OCI-LY7 (cell line): ENCODE measurements around the gene TRIM73. TPM values are rescaled to one million over a fixed set of nuclear protein-coding genes. Genes with fewer than 3 reads are reported as not detected.
"Not testable (repeated sequence)": the region's sequence is repeated elsewhere in the genome, so short reads cannot be mapped to it uniquely, and the experiment has no call there.

ENCODE experiments used
- BruUV-seq: library from RNA; stranded (reverse); fragments of 400-500 nt; replicated peaks from 2 replicates; lab custom pipeline; 2021; lab: Mats Ljungman, UMichigan
- CTCF ChIA-PET: fragments of 300-600 bp; sonication (Branson Sonifier 250); formaldehyde crosslinking; loops from one replicate; lab custom pipeline; 2022; ENCODE audit warnings: antibody characterized with exemption; ENCODE audit not compliant: unreplicated experiment; lab: Charles Lee
- POLR2A ChIA-PET: fragments of 300-600 bp; sonication (Branson Sonifier 250); formaldehyde crosslinking; loops from one replicate; lab custom pipeline; 2022; ENCODE audit warnings: antibody characterized with exemption; lab: Charles Lee
- DNase-seq: peaks from one replicate; pipeline ENCODE4 v3.0.0-alpha.2; 2015; ENCODE audit warnings: low spot score
- H2AFZ ChIP-seq: fragments of 200-600 bp; sonication (generic), shearing (Covaris generic); 2 replicates; pipeline ENCODE4 v1.6.1; 2014; ENCODE audit warnings: mild to moderate bottlenecking, antibody characterized with exemption, low read length, moderate library complexity
- H3K27ac ChIP-seq: fragments of 200-600 bp; sonication (generic); 2 replicates; pipeline ENCODE4 v1.5.1; 2014; ENCODE audit warnings: mixed run types, low read depth, mild to moderate bottlenecking, moderate library complexity, low read length, inconsistent platforms; ENCODE audit not compliant: poor library complexity, severe bottlenecking
- H3K36me3 ChIP-seq: fragments of 200-600 bp; sonication (generic); 2 replicates; pipeline ENCODE4 v1.6.1; 2014; ENCODE audit warnings: mild to moderate bottlenecking, antibody characterized with exemption, low read length, moderate library complexity, mixed read lengths; ENCODE audit not compliant: insufficient read depth
- H3K4me1 ChIP-seq: fragments of 200-600 bp; sonication (generic); 2 replicates; pipeline ENCODE4 v1.5.1; 2014; ENCODE audit warnings: mild to moderate bottlenecking, low read length; ENCODE audit not compliant: insufficient read depth, poor library complexity, severe bottlenecking
- H3K4me2 ChIP-seq: fragments of 200-600 bp; sonication (generic); 2 replicates; pipeline ENCODE4 v1.6.1; 2014; ENCODE audit warnings: mild to moderate bottlenecking, low read length
- H3K4me3 ChIP-seq: fragments of 200-600 bp; sonication (generic); 2 replicates; pipeline ENCODE4 v1.5.1; 2014; ENCODE audit warnings: mild to moderate bottlenecking, low read depth, low read length; ENCODE audit not compliant: poor library complexity, severe bottlenecking
- H3K79me2 ChIP-seq: fragments of 200-600 bp; sonication (generic); 2 replicates; pipeline ENCODE4 v1.6.1; 2016; ENCODE audit warnings: low read depth, mild to moderate bottlenecking, low read length, moderate library complexity, mixed read lengths; ENCODE audit not compliant: insufficient read depth
- H3K9me2 ChIP-seq: fragments of 200-600 bp; sonication (generic); 2 replicates; pipeline ENCODE4 v1.6.1; 2016; ENCODE audit warnings: mild to moderate bottlenecking, low read length, mixed read lengths; ENCODE audit not compliant: insufficient read depth
- H3K9me3 ChIP-seq: fragments of 200-600 bp; sonication (generic); 2 replicates; pipeline ENCODE4 v1.6.1; 2014; ENCODE audit warnings: mild to moderate bottlenecking, mixed run types, low read length, mixed read lengths
- H4K20me1 ChIP-seq: fragments of 200-600 bp; sonication (generic); 2 replicates; pipeline ENCODE4 v1.6.1; 2014; ENCODE audit warnings: mild to moderate bottlenecking, antibody characterized with exemption, low read length, moderate library complexity, mixed read lengths; ENCODE audit not compliant: insufficient read depth
- intact Hi-C: fragments of 100-400 bp; cut with micrococcal nuclease; formaldehyde crosslinking; loops from one replicate; pipeline ENCODE4 v1.10.0; 2022; ENCODE audit not compliant: unreplicated experiment
- total RNA-seq, 2 experiments: library from RNA; depleted of rRNA in 1 of 2; stranded (reverse); fragments of >200 nt in 1 of 2; shearing (Covaris generic) in 1 of 2; gene quantifications; 2 replicates each; pipeline ENCODE4 v1.2.3, GENCODE V29; 2014 to 2022

Gene TRIM73
- total RNA-seq, 2 experiments from 2014 or later: 16.0 to 22.3 TPM

DNA sequence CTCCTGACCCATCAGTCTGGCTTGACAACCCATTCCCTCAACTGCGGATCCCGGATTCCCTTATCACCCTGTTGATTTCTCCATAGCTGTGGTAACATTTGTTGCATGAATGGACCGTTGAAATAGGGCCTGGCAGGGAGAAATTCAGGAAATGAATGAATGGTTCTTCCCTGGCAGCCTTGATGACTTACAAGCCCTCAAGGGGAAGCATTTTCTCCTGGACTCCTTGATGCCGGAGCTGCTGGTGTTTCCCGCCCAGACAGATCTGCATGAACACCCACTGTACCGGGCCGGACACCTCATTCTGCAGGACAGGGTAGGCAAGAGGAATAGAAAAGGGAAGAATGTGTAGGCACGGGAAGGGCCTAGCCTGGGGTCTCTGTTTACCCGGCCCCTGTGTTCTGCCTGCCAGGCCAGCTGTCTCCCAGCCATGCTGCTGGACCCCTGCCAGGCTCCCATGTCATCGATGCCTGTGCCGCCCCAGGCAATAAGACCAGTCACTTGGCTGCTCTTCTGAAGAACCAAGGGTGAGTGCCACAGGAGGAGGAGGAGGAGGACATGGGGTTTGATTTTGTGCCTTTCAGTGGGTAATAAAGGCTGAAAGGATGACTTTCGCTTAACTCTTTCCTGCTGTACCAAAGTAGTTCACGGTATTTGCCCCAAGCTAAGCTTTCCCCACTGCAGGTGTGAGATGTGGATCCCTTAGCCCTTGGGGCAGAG is 19.4 kb downstream of the TRIM73 start:
- H2AFZ ChIP-seq, intact Hi-C loops, H3K79me2 ChIP-seq, DNase-seq, H3K4me2 ChIP-seq, H3K27ac ChIP-seq, H4K20me1 ChIP-seq, H3K9me3 ChIP-seq, H3K36me3 ChIP-seq, H3K4me1 ChIP-seq, CTCF ChIA-PET, H3K9me2 ChIP-seq, BruUV-seq, H3K4me3 ChIP-seq, POLR2A ChIA-PET: not testable (repeated sequence)

DNA sequence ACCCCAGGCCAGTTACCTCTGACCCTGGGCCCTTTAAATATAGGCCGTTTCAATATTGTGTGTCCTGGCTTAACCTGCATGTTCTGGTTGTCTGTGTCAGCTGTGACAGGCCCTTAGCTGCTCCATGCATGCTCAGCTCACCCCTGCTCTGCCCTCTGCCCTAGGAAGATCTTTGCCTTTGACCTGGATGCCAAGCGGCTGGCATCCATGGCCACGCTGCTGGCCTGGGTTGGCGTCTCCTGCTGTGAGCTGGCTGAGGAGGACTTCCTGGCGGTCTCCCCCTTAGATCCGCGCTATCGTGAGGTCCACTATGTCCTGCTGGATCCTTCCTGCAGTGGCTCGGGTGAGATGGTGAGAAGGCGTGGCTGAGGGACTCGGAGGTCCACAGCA is 20.0 kb downstream of the TRIM73 start:
- H3K4me3 ChIP-seq, H3K9me2 ChIP-seq, BruUV-seq, H3K4me2 ChIP-seq, H2AFZ ChIP-seq, H3K27ac ChIP-seq, CTCF ChIA-PET, POLR2A ChIA-PET, intact Hi-C loops, H3K36me3 ChIP-seq, H4K20me1 ChIP-seq, H3K4me1 ChIP-seq, H3K9me3 ChIP-seq, H3K79me2 ChIP-seq, DNase-seq: not testable (repeated sequence)

DNA sequence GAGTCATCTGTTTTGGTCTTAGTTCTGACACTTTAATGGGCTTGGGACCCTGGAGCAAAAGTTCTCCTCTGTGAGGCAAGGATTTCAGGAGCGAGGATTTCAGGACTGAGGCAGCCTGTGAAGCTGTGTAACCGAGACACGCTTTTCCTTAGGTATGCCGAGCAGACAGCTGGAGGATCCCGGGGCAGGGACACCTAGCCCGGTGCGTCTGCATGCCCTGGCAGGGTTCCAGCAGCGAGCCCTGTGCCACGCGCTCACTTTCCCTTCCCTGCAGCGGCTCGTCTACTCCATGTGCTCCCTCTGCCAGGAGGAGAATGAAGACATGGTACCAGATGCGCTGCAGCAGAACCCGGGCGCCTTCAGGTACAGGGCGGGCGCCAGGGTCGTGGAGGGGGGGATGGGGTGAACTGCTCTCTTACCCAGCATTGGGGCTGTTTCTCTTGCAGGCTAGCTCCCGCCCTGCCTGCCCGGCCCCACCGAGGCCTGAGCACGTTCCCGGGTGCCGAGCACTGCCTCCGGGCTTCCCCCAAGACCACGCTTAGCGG is 20.5 kb downstream of the TRIM73 start:
- POLR2A ChIA-PET, CTCF ChIA-PET, H3K4me3 ChIP-seq, H3K27ac ChIP-seq, H3K4me1 ChIP-seq, H3K4me2 ChIP-seq, H3K79me2 ChIP-seq, intact Hi-C loops, H3K9me3 ChIP-seq, H2AFZ ChIP-seq, H3K9me2 ChIP-seq, BruUV-seq, DNase-seq, H4K20me1 ChIP-seq, H3K36me3 ChIP-seq: not testable (repeated sequence)

DNA sequence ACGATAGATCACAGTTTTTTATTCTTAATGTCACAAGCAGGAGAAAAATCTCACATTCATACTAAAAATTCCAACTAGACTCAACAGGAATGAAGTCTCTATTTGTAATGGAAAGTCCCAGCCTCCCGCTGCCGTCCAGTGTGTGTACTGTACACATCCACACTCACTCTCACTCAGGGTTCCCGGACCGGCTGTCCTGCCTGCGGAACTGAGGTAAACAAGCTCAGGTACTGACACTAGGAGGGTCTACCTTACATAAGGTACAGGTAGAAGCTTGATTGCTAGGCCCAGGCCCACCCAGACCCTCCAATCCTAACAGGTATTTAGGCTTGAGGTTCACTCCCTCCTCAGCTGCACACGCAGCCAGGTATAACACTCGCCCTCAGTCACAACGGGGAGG is 21.4 kb downstream of the TRIM73 start:
- POLR2A ChIA-PET, H3K4me2 ChIP-seq, CTCF ChIA-PET, H2AFZ ChIP-seq, intact Hi-C loops, H3K9me3 ChIP-seq, H3K4me1 ChIP-seq, H3K4me3 ChIP-seq, BruUV-seq, H4K20me1 ChIP-seq, H3K79me2 ChIP-seq, H3K27ac ChIP-seq, DNase-seq, H3K9me2 ChIP-seq: not testable (repeated sequence)
- H3K36me3 ChIP-seq: peaks cover 15% of the 10 kb centered on the region

DNA sequence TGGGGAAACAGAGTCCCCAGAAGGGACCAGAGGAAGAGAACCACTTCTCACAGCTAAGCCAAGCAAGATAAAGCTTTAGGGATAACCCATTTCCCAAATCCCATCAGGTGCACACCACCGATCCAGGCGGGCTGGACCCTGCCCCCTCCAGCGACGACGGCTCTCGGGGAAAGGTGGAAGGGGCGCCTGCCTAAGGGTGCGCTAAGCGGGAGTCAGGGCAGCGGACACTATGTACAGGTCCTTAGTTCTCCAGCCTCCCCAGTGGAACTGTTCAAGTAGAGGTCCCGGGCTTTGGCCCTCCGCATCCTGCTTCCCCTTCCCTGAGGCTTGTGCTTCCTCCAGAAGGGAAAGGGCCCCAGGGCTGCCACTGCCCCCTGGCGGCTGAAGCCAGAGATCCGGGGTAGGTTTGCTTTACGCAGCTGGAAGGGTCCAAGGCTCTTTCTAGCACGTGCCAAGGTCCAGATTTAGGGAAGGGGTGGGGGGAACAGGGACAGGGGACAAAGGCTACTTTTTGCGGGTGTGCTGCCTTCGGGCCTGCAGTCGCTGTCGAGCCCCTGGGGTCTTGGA is 22.9 kb downstream of the TRIM73 start:
- CTCF ChIA-PET, BruUV-seq, DNase-seq: not testable (repeated sequence)

DNA sequence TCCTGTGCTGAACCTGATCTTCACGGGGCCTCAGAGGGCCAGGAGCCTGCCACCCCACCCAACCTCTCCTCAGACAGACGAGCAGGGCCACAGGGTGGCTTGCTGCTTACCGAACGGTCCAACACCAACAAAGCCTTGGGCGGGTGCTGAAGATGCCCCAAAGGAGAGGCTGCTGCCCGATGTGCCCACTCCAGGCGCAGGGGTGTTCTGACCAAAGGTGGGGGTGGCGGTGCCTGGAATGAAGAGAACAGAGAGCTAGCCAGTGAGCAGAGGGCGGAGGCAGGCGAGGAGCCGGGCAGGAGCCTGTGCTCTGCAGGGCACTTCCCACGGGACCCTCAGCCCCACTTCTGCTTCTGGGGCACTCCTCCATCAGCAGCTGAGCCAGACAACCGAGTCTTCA is 23.8 kb downstream of the TRIM73 start:
- POLR2A ChIA-PET, H3K79me2 ChIP-seq, H3K4me1 ChIP-seq, H3K27ac ChIP-seq, BruUV-seq, CTCF ChIA-PET, H2AFZ ChIP-seq, H3K4me3 ChIP-seq, H3K9me2 ChIP-seq, H3K9me3 ChIP-seq, DNase-seq, H4K20me1 ChIP-seq, intact Hi-C loops, H3K4me2 ChIP-seq: not testable (repeated sequence)
- peaks cover 19% of the 10 kb centered on the region for H3K36me3 ChIP-seq

More for the DNA sequence above, 22.9 kb downstream of the TRIM73 start:
- intact Hi-C loops, H3K4me3 ChIP-seq, H4K20me1 ChIP-seq, H3K9me3 ChIP-seq, H3K27ac ChIP-seq, POLR2A ChIA-PET, H2AFZ ChIP-seq, H3K4me2 ChIP-seq, H3K9me2 ChIP-seq, H3K4me1 ChIP-seq, H3K79me2 ChIP-seq: not testable (repeated sequence)
- peaks cover 18% of the 10 kb centered on the region for H3K36me3 ChIP-seq
